Activated CD8-positive, alpha-beta memory T cell treated with anti-CD3 and anti-CD28 coated beads, Interleukin-2, amount 50 U/mL, for 24 hours (primary cell): ENCODE results near the gene HECTD4.
A peak's percentile ranks its signal among the peaks of the same experiment; 100 is the strongest.
"Not testable (repeated sequence)": the region's sequence is repeated elsewhere in the genome, so short reads cannot be mapped to it uniquely, and the experiment has no call there.

Experiments
- DNase-seq: peaks from one replicate; pipeline ENCODE4 v3.0.0-alpha.2; 2020; ENCODE audit errors: extremely low read depth

Gene HECTD4

GRCh38 chr12:112161711-112162110, 220.5 kb downstream of the HECTD4 start:
- DNase-seq = no peak

- no peak for DNase-seq
Observed at GRCh38 chr12:112160611-112161010, 221.6 kb downstream of the HECTD4 start.

- no peak for DNase-seq
Observed at GRCh38 chr12:112159146-112159541, 223.1 kb downstream of the HECTD4 start.

GRCh38 chr12:112158461-112159145, 223.6 kb downstream of the HECTD4 start:
- not testable (repeated sequence) for DNase-seq

GRCh38 chr12:112153893-112154219, 228.4 kb downstream of the HECTD4 start:
- DNase-seq = no peak

GRCh38 chr12:112153181-112153892, 228.9 kb downstream of the HECTD4 start:
- no peak for DNase-seq

- no peak for DNase-seq
Observed at GRCh38 chr12:112151766-112152541, 230.3 kb downstream of the HECTD4 start.

- no peak for DNase-seq
Observed at GRCh38 chr12:112149596-112149995, 232.6 kb downstream of the HECTD4 start.

- no peak for DNase-seq
Observed at GRCh38 chr12:112148031-112148513, 234.2 kb downstream of the HECTD4 start.

GRCh38 chr12:112146123-112146522, 236.1 kb downstream of the HECTD4 start:
- DNase-seq = no peak

- DNase-seq = no peak
Observed at GRCh38 chr12:112140728-112141127, 241.5 kb downstream of the HECTD4 start.

- no peak for DNase-seq
Observed at GRCh38 chr12:112134731-112135130, 247.5 kb downstream of the HECTD4 start.

GRCh38 chr12:112133418-112133817, 248.8 kb downstream of the HECTD4 start:
- no peak for DNase-seq

- no peak for DNase-seq
Observed at GRCh38 chr12:112131686-112132085, 250.5 kb downstream of the HECTD4 start.

GRCh38 chr12:112130441-112130998, 251.7 kb downstream of the HECTD4 start:
- no peak for DNase-seq

GRCh38 chr12:112126911-112127310, 255.3 kb downstream of the HECTD4 start:
- DNase-seq = no peak

- DNase-seq = no peak
Observed at GRCh38 chr12:112126000-112126438, 256.2 kb downstream of the HECTD4 start.

GRCh38 chr12:112125250-112125999, 256.8 kb downstream of the HECTD4 start, which contains the start of gene TRAFD1:
Gene TRAFD1, plus strand, starts transcription at chr12:112125560. Its CDS starts 4,963 bp downstream, at chr12:112130523.
- DNase-seq = peak; percentile 91

GRCh38 chr12:112124918-112125249, 257.3 kb downstream of the HECTD4 start:
- no peak for DNase-seq

GRCh38 chr12:112122823-112123690, 259.2 kb downstream of the HECTD4 start:
- no peak for DNase-seq
